Neuronal stem cell (in vitro differentiated cells): ENCODE measurements around the gene TNNC1.

Source experiments
- DNase-seq: peaks from one replicate; pipeline ENCODE4 v3.0.0-alpha.2; 2013; ENCODE audit warnings: low spot score
- H2AFZ ChIP-seq: one replicate; pipeline ENCODE4 v1.6.1; 2013; ENCODE audit warnings: mild to moderate bottlenecking, low read length, inconsistent platforms
- H2AK5ac ChIP-seq: 2 replicates; pipeline ENCODE4 v1.6.1; 2013; ENCODE audit warnings: low read depth, mild to moderate bottlenecking, inconsistent platforms, low read length, moderate library complexity, mixed read lengths
- H2BK120ac ChIP-seq: 2 replicates; pipeline ENCODE4 v1.6.1; 2013; ENCODE audit warnings: low read depth, mild to moderate bottlenecking, inconsistent platforms, low read length, moderate library complexity, mixed read lengths
- H2BK12ac ChIP-seq: one replicate; pipeline ENCODE4 v1.6.1; 2013; ENCODE audit warnings: low read length, inconsistent platforms
- H2BK15ac ChIP-seq: 2 replicates; pipeline ENCODE4 v1.6.1; 2013; ENCODE audit warnings: mild to moderate bottlenecking, low read length, inconsistent platforms, mixed read lengths
- H2BK5ac ChIP-seq: one replicate; pipeline ENCODE4 v1.6.1; 2013; ENCODE audit warnings: inconsistent platforms, mild to moderate bottlenecking, low read length, moderate library complexity
- H3K14ac ChIP-seq: one replicate; pipeline ENCODE4 v1.6.1; 2013; ENCODE audit warnings: low read length, inconsistent platforms
- H3K18ac ChIP-seq: 2 replicates; pipeline ENCODE4 v1.6.1; 2013; ENCODE audit warnings: low read length, inconsistent platforms
- H3K23ac ChIP-seq: 2 replicates; pipeline ENCODE4 v1.6.1; 2013; ENCODE audit warnings: low read depth, mild to moderate bottlenecking, mixed read lengths, low read length, inconsistent platforms; ENCODE audit not compliant: poor library complexity
- H3K27ac ChIP-seq: replicated peaks from 3 replicates; pipeline ENCODE4 v1.5.1; 2013; ENCODE audit warnings: low read length, inconsistent platforms
- H3K27me3 ChIP-seq, 3 experiments: 2 replicates each; pipeline ENCODE4 v1.6.1; 2013; ENCODE audit warnings: low read length in 3 of 3, mild to moderate bottlenecking in 2 of 3, inconsistent platforms in 1 of 3, low read depth in 1 of 3, mixed read lengths in 1 of 3, moderate library complexity in 1 of 3; ENCODE audit not compliant: control insufficient read depth in 3 of 3, insufficient read depth in 3 of 3
- H3K36me3 ChIP-seq, 2 donors: replicated peaks in 1 of 2; 2 replicates each; pipeline ENCODE4 v1.6.1; 2013; ENCODE audit warnings: low read length in 2 of 2; ENCODE audit not compliant: control insufficient read depth in 2 of 2, insufficient read depth in 2 of 2
- H3K4ac ChIP-seq: 2 replicates; pipeline ENCODE4 v1.6.1; 2013; ENCODE audit warnings: inconsistent platforms, mild to moderate bottlenecking, low read length, moderate library complexity
- H3K4me1 ChIP-seq, 2 donors: 1 replicate in 1 of 2; 2 replicates in 1 of 2; pipeline ENCODE4 v1.6.1; 2013; ENCODE audit warnings: low read length in 2 of 2, low read depth in 1 of 2; ENCODE audit not compliant: control insufficient read depth in 2 of 2, insufficient read depth in 1 of 2
- H3K4me2 ChIP-seq: one replicate; pipeline ENCODE4 v1.6.1; 2013; ENCODE audit warnings: mild to moderate bottlenecking, low read length, inconsistent platforms; ENCODE audit not compliant: insufficient read depth, poor library complexity, severe bottlenecking
- H3K4me3 ChIP-seq, 2 donors: 2 replicates each; pipeline ENCODE4 v1.5.1; 2013; ENCODE audit warnings: low read length in 2 of 2, mild to moderate bottlenecking in 2 of 2, inconsistent platforms in 1 of 2, moderate library complexity in 1 of 2
- H3K79me1 ChIP-seq: one replicate; pipeline ENCODE4 v1.6.1; 2013; ENCODE audit warnings: low read depth, mild to moderate bottlenecking, inconsistent platforms, low read length, moderate library complexity
- H3K9ac ChIP-seq: one replicate; pipeline ENCODE4 v1.6.1; 2013; ENCODE audit warnings: mild to moderate bottlenecking, low read depth, low read length, inconsistent platforms; ENCODE audit not compliant: poor library complexity
- H3K9me3 ChIP-seq, 2 donors: replicated peaks in 1 of 2; 2 replicates each; pipeline versions ENCODE3 to v1.6.1; 2013; ENCODE audit warnings: low read length in 2 of 2, mild to moderate bottlenecking in 2 of 2, inconsistent platforms in 1 of 2, low read depth in 1 of 2, mixed read lengths in 1 of 2, moderate library complexity in 1 of 2; ENCODE audit not compliant: control insufficient read depth in 2 of 2, insufficient read depth in 1 of 2
- H4K8ac ChIP-seq: one replicate; pipeline ENCODE4 v1.6.1; 2013; ENCODE audit warnings: low read depth, mild to moderate bottlenecking, inconsistent platforms, low read length, moderate library complexity
- H4K91ac ChIP-seq: one replicate; pipeline ENCODE4 v1.6.1; 2013; ENCODE audit warnings: low read length, low read depth, mild to moderate bottlenecking, inconsistent platforms; ENCODE audit not compliant: poor library complexity
- WGBS, 2 donors: extraction: QIAGEN DNeasy Blood & Tissue Kit; methylation state at CpG; one replicate each; pipeline ENCODE4 v1.1.7; 2013; ENCODE audit warnings: missing lambda C conversion rate in 2 of 2, mixed read lengths in 1 of 2; ENCODE audit not compliant: insufficient read length in 2 of 2, insufficient replicate concordance in 1 of 2; ENCODE audit errors: extremely low coverage in 2 of 2; 5-methylcytosine and 5-hydroxymethylcytosine counted together

TNNC1 gene

DNA sequence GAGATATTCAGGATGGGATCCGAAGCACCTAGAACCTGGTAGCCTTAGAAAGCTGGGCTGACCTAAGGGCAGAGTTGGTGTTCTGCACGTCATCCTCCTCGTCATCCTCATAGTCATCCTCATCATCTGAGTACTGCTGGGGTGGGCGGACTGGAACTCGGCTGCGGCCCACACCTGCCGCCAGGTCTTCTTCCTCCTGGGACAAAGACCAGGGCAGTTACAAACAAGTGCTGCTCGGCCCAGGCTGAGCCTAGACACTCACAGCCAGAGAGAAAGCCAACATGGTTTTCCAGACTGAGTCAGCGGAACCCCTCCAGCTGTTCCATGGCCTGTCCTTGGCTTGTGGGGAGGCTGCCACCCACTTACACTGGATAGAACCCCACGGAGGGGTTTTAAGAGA is 49.5 kb downstream of the TNNC1 start:
- Histone ChIP-seq H2AFZ (no peak overlapping the region), H3K4me1 (peaks cover 6 to 8% of the 10 kb centered on the region in 2 donors), H3K4ac (no peak overlapping the region), H2BK12ac (no peak overlapping the region), H3K9me3 (no peaks in the 10 kb centered on the region), H3K36me3 (peaks cover 73 to 88% of the 10 kb centered on the region in 2 donors), H2AK5ac (no peak overlapping the region), H2BK5ac (no peak overlapping the region), H4K91ac (no peak overlapping the region), H3K27me3 (no peaks in the 10 kb centered on the region), H3K4me3 (no peak overlapping the region), H3K27ac (no peak overlapping the region), H3K4me2 (no peak overlapping the region), H2BK15ac (no peak overlapping the region), H4K8ac (no peak overlapping the region), H3K79me1 (peaks cover 17% of the 10 kb centered on the region), H2BK120ac (no peak overlapping the region), H3K23ac (no peak overlapping the region), H3K9ac (no peak overlapping the region), H3K18ac (no peak overlapping the region), H3K14ac (no peak overlapping the region)
- no peak for DNase-seq
- whole genome bisulfite sequencing, 2 donors = no CpG with 5 or more reads among the region's 10 CpGs

DNA sequence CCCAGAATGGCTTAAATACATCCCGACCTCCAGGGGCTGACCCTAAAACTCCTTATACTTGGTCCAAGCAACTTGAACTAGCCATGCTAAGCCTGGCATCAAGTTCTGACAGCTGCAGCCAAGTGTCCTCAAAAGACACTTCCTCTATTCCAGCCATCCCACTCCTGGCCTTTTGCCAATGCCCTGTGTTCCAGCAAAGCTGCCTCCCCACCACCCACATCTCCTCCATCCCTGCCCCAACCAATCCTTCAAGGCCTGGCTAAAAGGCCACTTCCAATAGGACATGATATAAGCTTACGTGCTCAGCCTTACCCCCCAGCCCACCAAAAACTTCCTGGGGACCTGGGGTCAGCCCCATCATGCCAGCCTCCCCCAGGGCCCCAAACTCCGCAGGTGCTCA is 49.9 kb downstream of the TNNC1 start:
- no peak overlapping the region for H3K4me3 ChIP-seq
- no CpG with 5 or more reads among the region's 3 CpGs for WGBS, 2 donors
- no peak overlapping the region for H3K4ac ChIP-seq
- H3K27ac ChIP-seq = no peak overlapping the region
- no peaks in the 10 kb centered on the region for H3K27me3 ChIP-seq
- H2BK12ac ChIP-seq = no peak overlapping the region
- no peak overlapping the region for H2AK5ac ChIP-seq
- H4K91ac ChIP-seq = no peak overlapping the region
- H3K14ac ChIP-seq = no peak overlapping the region
- H2AFZ ChIP-seq = no peak overlapping the region
- no peak for DNase-seq
- H2BK15ac ChIP-seq = no peak overlapping the region
- no peak overlapping the region for H3K23ac ChIP-seq
- H2BK120ac ChIP-seq = no peak overlapping the region
- H3K36me3 ChIP-seq = peaks cover 73 to 88% of the 10 kb centered on the region in 2 donors
- H3K18ac ChIP-seq = no peak overlapping the region
- H3K79me1 ChIP-seq = peaks cover 15% of the 10 kb centered on the region
- peak overlapping the region; percentile 22 for H2BK5ac ChIP-seq
- H3K4me1 ChIP-seq = peaks cover 2 to 6% of the 10 kb centered on the region in 2 donors
- no peak overlapping the region for H4K8ac ChIP-seq
- H3K9ac ChIP-seq = no peak overlapping the region
- no peaks in the 10 kb centered on the region for H3K9me3 ChIP-seq
- no peak overlapping the region for H3K4me2 ChIP-seq

DNA sequence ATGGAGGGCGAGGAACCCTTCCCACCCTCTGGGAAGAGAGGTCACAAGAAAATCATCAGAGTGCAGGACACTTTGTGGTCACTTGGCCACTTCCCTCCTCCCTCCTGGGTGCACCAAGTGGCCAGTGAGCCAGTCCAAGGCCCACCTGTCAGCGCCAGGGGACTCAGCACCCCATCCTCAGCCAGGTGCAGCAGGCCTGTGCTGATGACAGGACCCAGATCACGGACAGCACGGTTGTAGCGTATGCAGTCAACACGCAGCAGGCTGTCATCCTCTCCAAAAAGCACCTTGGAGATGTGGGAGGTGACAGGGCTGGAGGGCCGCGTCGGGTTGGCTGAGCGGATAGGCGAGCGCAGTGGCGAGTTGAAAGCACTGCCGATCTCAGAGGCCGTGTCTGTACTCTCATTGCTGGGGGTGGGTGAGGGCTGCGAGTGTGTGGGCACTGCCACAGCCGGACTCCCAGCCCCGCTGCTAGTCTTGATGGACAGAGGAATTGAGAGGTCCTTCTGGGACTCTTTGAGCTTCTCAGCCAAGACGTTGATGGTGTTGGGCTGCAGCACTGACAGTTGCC is 50.5 kb downstream of the TNNC1 start:
- Histone ChIP-seq H4K91ac (no peak overlapping the region), H2BK15ac (no peak overlapping the region), H3K79me1 (peaks cover 15% of the 10 kb centered on the region), H2AK5ac (no peak overlapping the region), H2BK120ac (peak overlapping the region; percentile 31), H3K4me1 (peaks cover 0 to under 1% of the 10 kb centered on the region in 2 donors), H3K18ac (no peak overlapping the region), H3K9me3 (no peaks in the 10 kb centered on the region), H3K4me3 (no peak overlapping the region), H2BK5ac (peak overlapping the region; percentile 22), H2AFZ (no peak overlapping the region), H3K36me3 (peaks cover 73 to 84% of the 10 kb centered on the region in 2 donors), H2BK12ac (no peak overlapping the region), H3K14ac (no peak overlapping the region), H3K4me2 (no peak overlapping the region), H3K27ac (no peak overlapping the region), H3K4ac (no peak overlapping the region), H4K8ac (no peak overlapping the region), H3K27me3 (no peaks in the 10 kb centered on the region), H3K23ac (no peak overlapping the region), H3K9ac (peak overlapping the region; percentile 40)
- WGBS, 2 donors = no CpG with 5 or more reads among the region's 19 CpGs
- no peak for DNase-seq

DNA sequence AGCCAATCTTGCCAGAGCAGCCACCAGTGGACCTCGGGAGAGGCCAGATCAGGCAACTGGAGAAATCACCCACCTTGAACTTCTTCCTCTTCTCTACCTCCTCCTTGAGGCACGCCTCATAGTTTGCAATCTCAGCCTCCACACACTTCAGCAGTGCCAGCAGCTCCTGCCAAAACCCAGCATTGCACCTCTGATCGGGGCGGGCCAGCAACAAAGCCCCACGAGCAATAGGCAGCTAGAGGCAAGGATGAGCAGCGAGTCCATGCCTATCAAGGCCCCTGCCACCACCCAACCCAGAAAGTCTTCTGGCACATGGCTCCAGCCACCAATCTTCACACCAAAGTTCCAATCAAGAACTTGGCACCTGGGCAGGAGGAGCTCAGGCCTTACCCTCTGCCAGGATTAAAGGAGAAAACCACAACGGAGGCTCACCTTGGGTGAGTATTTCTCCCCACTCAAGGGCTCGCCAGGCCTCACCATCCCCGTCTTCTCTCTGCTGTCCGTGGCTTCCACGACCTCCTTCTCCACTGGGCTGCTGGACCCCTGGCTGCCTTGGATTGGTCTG is 51.1 kb downstream of the TNNC1 start:
- no peak for DNase-seq
- Histone ChIP-seq H3K14ac (no peak overlapping the region), H3K18ac (no peak overlapping the region), H4K8ac (no peak overlapping the region), H3K4ac (no peak overlapping the region), H3K27ac (no peak overlapping the region), H3K79me1 (peaks cover 13% of the 10 kb centered on the region), H3K9me3 (no peaks in the 10 kb centered on the region), H3K9ac (peak overlapping the region; percentile 40), H3K4me1 (no peaks in the 10 kb centered on the region), H3K36me3 (peaks cover 68 to 78% of the 10 kb centered on the region in 2 donors), H2AK5ac (no peak overlapping the region), H2BK120ac (no peak overlapping the region), H2BK5ac (no peak overlapping the region), H3K23ac (no peak overlapping the region), H4K91ac (no peak overlapping the region), H3K4me3 (no peak overlapping the region), H2AFZ (no peak overlapping the region), H2BK15ac (no peak overlapping the region), H2BK12ac (no peak overlapping the region), H3K27me3 (no peaks in the 10 kb centered on the region), H3K4me2 (no peak overlapping the region)
- WGBS, 2 donors = no CpG with 5 or more reads among the region's 11 CpGs
